GM19240 (cell line): ENCODE results near the gene PPP6R3.
"Not testable (repeated sequence)": the region's sequence is repeated elsewhere in the genome, so short reads cannot be mapped to it uniquely, and the experiment has no call there.

Source experiments
- DNase-seq: peaks from one replicate; pipeline ENCODE4 v3.0.0; 2011; ENCODE audit warnings: low spot score; ENCODE audit not compliant: insufficient read length

Gene PPP6R3

GRCh38 chr11:68598816-68599653 is 138.5 kb downstream of the PPP6R3 start:
- DNase-seq = no peak

GRCh38 chr11:68601147-68601546 is 140.6 kb downstream of the PPP6R3 start:
- DNase-seq = no peak

GRCh38 chr11:68609761-68610160 is 149.2 kb downstream of the PPP6R3 start:
- DNase-seq = no peak

- no peak for DNase-seq
Observed at GRCh38 chr11:68610452-68611116, 150.0 kb downstream of the PPP6R3 start.

DNA sequence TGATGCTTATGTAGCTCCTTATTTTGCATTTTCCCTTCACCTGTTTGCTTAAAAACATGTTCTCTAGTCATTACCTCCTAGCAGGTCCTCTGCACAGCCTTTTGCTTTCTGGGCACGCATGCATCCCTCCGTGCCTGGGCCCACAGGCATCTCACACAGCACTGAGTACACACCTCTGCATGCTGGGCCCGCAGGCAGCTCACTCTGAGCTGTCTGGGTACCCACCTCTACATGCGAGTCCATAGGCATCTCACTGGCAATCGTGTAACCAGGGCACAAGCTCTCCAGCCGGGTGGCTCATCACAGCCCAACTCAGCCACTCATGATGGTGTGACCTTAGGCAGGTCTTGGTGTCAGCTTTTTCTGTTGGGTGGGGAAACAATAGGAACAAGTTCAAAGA is 155.1 kb downstream of the PPP6R3 start:
- no peak for DNase-seq

DNA sequence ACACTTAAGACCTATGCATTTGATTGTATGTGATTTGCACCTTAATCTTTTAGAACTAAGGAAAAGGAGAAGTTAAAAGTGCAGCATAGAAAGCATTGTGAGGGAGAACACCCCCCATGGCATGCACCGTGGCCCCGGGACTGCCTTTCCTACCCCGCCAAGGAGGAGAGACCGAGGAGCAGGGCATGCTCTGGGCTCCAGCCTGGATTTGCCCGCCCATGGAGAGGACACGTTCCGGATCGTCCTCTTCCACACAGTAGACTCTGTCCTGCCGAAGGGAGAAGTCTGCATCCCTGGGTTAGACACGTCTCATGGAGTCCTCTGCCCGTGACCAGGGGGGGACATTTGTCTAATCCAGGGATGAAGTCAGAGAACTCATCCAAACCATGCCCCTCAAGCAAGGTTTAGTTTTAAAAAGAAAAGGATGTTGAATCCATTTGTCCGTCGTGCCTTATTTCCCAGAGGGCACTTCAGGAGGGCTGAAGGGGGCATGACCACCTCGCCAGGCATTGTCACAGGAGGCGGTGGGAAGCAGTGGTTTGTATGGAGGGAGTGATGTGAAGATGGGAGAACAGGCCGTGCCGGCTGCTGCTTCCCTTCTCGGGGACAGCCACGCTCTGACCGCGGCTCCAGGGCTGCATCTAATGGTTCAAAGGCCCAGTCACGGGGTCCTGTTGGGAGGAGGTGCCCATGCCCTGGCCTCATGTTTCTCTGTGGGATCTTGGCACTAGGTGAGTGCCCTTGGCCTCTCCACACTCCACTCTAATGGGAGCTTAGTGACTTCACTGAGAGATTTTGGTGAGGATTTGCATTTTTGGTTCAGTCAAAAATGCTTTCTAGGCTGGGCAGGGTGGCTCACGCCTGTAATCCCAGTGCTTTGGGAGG is 157.6 kb downstream of the PPP6R3 start:
- DNase-seq = no peak

GRCh38 chr11:68621826-68622225 is 161.3 kb downstream of the PPP6R3 start:
- DNase-seq = no peak

DNA sequence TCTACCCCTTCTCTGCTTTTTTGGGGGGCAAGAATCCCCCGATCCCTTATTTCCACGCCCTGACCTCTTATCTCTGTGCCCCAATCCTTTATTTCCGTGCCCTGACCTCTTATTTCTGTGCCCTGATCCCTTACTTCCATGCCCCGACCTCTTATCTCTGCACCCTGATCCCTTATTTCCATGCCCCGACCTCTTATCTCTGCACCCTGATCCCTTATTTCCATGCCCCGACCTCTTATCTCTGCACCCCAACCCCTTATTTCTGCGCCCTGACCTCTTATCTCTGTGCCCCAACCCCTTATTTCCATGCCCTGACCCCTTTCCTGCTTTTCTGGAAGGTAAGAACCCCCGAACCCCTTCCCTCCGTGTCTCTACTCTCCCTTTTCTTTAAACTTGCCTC is 163.2 kb downstream of the PPP6R3 start:
- not testable (repeated sequence) for DNase-seq

DNA sequence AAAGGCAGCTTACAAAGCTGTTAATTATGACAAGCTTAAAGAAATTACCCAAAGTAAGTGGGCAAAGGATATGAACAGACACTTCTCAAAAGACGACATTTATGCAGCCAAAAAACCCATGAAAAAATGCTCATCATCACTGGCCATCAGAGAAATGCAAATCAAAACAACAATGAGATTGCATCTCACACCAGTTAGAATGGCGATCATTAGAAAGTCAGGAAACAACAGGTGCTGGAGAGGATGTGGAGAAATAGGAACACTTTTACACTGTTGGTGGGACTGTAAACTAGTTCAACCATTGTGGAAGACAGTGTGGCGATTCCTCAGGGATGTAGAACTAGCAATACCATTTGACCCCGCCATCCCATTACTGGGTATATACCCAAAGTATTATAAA is 164.5 kb downstream of the PPP6R3 start:
- DNase-seq = not testable (repeated sequence)

GRCh38 chr11:68626236-68626635 is 165.7 kb downstream of the PPP6R3 start:
- DNase-seq = not testable (repeated sequence)

GRCh38 chr11:68628837-68629236 is 168.3 kb downstream of the PPP6R3 start:
- not testable (repeated sequence) for DNase-seq

DNA sequence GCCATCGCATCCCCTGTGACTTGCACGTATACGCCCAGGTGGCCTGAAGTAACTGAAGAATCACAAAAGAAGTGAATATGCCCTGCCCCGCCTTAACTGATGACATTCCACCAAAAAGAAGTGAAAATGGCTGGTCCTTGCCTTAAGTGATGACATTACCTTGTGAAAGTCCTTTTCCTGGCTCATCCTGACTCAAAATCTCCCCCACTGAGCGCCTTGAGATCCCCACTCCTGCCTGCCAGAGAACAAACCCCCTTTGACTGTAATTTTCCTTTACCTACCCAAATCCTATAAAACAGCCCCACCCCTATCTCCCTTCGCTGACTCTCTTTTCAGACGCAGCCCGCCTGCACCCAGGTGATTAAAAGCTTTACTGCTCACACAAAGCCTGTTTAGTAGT is 171.8 kb downstream of the PPP6R3 start:
- DNase-seq = not testable (repeated sequence)

DNA sequence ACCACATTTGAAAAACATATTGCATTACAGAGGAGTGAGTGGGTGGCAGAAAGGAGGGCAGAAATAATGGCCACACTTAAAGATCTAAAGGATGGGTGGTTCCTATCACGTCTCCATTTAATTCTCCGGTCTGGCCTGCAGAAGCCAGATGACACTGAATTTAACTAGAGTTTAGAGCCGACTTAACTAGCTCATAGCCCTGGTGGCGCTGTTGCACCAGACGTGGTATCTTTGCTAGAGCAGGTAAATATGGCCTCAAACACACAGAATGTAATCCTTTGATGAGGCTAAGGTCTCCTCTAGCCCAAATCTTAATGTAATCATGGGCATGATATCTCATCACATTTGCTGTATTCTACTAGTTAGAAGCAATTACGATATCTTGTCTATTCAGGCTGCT is 172.2 kb downstream of the PPP6R3 start:
- DNase-seq = no peak

DNA sequence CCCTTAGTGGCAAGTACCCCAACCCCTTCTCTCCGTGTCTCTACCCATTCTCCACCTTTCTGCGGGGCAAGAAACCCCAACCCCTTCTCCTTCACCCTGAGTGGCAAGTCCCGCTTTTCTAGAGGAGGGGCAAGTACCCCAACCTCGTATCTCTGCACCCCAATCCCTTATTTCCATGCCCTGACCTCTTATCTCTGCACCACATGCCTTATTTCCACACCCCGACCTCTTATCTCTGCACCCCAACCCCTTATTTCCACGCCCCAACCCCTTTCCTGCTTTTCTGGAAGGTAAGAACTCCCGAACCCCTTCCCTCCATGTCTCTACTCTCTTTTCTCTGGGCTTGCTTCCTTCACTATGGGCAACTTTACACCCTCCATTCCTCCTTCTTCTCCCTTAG is 174.1 kb downstream of the PPP6R3 start:
- DNase-seq = not testable (repeated sequence)

DNA sequence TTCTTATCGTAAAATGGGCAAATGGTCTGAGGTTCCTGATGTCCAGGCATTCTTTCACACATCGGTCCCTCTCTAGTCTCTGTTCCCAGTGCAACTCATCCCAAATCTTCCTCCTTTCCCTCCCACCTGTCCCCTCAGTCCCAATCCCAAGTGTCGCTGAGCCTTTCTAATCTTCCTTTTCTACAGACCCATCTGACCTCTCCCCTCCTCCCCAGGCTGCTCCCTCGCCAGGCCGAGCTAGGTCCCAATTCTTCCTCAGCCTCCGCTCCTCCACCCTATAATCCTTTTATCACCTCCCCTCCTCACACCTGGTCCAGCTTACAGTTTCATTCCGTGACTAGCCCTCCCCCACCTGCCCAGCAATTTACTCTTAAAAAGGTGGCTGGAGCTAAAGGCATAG is 174.6 kb downstream of the PPP6R3 start:
- not testable (repeated sequence) for DNase-seq

GRCh38 chr11:68635883-68636282 is 175.3 kb downstream of the PPP6R3 start:
- DNase-seq = not testable (repeated sequence)

DNA sequence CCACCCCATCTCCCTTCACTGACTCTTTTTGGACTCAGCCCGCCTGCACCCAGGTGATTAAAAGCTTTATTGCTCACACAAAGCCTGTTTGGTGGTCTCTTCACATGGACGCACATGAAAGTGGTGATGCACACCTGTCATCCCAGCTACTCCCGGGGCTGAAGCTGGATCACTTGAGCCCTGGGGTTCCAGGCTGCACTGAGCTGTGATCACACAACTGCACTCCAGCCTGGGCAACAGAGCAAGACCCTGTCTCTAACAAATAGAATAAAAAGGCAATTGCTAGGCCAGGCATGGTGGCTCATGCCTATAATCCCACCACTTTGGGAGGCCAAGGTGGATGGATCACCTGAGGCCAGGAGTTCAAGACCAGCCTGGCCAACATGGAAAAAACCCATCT is 178.8 kb downstream of the PPP6R3 start:
- DNase-seq = not testable (repeated sequence)

DNA sequence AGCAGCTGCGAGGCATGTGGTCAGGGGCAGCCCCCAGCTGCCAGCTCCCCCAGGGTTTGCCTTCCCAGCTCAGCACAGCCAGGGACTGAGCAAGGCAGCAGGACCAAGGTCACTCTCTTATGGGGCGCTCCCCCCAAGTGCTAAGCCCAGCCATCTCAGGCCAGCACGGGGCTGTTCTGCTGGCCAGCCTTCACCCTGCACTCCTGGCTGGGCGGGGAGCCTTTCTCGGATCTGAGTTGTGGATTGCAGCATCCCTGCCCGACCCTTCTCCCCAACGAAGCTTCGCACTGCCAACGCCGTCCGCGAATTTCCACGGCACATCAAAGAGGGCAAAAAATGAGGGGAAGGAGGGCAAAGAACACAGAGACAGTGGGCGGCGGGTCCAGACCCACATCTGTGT is 181.3 kb downstream of the PPP6R3 start:
- DNase-seq = no peak

DNA sequence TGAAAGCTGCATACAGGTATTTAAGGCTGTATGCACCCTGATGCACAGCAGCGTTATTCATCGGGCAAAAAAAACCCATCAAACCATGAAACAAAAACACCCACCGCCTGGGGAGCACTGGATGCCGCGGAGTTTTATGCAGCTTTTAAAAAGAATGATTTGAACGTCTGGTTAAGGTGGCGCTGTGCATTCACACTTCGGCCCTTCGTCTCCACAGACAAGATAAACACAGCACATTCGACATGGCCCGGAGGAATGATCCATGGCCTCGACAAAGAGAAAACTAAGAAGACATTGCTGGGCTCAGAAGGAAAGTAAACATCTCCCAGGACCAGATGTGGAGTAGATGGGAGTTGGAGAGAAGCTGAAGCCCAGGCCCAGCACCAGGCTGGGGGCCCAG is 183.0 kb downstream of the PPP6R3 start:
- no peak for DNase-seq

DNA sequence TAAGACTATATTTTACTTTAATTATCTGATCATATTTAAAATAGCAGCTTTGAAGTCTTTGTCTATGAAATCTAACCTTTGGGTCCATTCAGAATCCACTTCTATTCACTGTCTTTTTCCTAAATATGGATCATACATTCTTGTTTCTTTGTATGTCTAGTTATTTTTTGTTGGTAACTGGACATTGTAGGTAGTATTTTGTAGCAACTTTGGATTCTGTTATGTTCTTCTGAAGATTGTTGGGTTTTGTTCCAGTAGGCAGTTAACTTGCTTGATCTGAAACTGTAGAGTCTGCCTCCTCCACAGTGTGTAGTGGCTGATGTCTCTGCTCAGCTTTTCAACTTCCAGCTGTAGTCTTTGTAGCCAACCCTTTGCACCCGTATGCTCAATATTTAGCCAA is 186.3 kb downstream of the PPP6R3 start:
- no peak for DNase-seq

DNA sequence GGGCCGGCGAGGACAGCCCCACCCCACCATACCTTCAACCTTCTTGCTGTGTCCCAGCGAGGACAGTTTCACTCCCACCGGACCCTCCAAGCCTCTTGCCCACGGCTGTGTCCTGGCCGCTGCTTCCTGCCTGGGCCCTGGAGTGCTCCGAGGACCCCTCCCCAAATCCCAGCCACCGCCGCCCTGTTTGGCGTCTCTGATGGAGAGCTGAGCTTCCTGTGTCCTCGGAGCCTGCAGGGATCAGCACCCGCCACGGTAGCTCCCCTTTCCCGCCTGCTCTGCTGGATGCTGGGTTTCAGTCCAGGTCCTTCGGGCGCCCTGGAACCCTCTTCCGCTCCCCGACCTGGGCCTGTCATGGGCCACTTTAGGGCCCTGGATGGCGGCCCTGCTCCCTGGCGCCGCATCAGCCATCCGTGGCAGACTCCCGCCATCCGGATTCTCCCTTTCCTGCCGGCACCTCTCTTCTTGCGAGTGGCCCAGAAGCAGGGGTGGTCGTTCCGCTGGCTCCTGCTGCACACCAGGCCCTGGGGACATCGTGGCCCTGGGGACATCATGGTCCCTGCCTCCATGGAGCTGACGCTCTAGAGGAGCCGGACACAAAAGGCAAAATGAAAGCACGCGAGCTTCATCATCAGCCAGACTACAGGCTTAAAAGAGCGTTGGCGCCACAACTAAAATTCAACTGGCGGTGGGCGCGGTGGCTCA is 189.5 kb downstream of the PPP6R3 start:
- no peak for DNase-seq
